K562 (cell line): ENCODE results near the gene DRC3. TPM values are rescaled to one million over a fixed set of nuclear protein-coding genes. Genes with fewer than 3 reads are reported as not detected.

Experiments
- ARID2 ChIP-seq: fragments of 450-650 bp; IDR thresholded peaks from 2 replicates; pipeline ENCODE4 v1.6.1; 2017; ENCODE audit warnings: antibody characterized with exemption, mild to moderate bottlenecking
- ATF7 ChIP-seq: fragments of 450-650 bp; IDR thresholded peaks from 2 replicates; pipeline ENCODE4 v1.7.1; 2014; ENCODE audit warnings: mild to moderate bottlenecking, moderate library complexity
- C11orf30 ChIP-seq: fragments of 450-650 bp; IDR thresholded peaks from 2 replicates; pipeline ENCODE4 v1.6.1; 2016; ENCODE audit warnings: low read depth, mild to moderate bottlenecking
- DIDO1 ChIP-seq: fragments of 450-650 bp; IDR thresholded peaks from 2 replicates; pipeline ENCODE4 v1.6.1; 2016; ENCODE audit warnings: low read depth, missing biosample characterization, missing genetic modification characterization
- EWSR1 ChIP-seq: fragments of 450-650 bp; IDR thresholded peaks from 2 replicates; pipeline ENCODE4 v1.6.1; 2018; ENCODE audit warnings: borderline replicate concordance, mild to moderate bottlenecking, low read depth, moderate library complexity; ENCODE audit not compliant: partially characterized antibody
- FOXA3 ChIP-seq, 2 experiments: fragments of 450-650 bp in 1 of 2; sonication (generic) in 1 of 2; formaldehyde crosslinking; IDR thresholded peaks in 1 of 2; conservative IDR thresholded peaks in 1 of 2; 2 replicates each; pipeline versions ENCODE4 v1.4.0 to v1.8.0; 2020 to 2022; ENCODE audit warnings: mild to moderate bottlenecking in 2 of 2, missing genetic modification reagents in 1 of 2
- GTF2E2 ChIP-seq: fragments of 200-800 bp; sonication (Bioruptor generic); IDR thresholded peaks from 2 replicates; pipeline ENCODE4 v1.6.1; 2016; ENCODE audit warnings: missing genetic modification characterization, missing compliant biosample characterization
- HNRNPUL1 ChIP-seq: fragments of 200-400 bp; formaldehyde crosslinking; IDR thresholded peaks from 2 replicates; pipeline ENCODE4 v1.6.1; 2017; ENCODE audit warnings: low read length
- IRF2 ChIP-seq: sonication (generic); formaldehyde crosslinking; IDR thresholded peaks from 2 replicates; pipeline ENCODE4 v1.8.1; 2022; ENCODE audit warnings: mild to moderate bottlenecking, missing genetic modification reagents
- KDM1A ChIP-seq, 2 experiments: fragments of 450-650 bp; IDR thresholded peaks; 2 replicates each; pipeline ENCODE4 v1.6.1; 2016; ENCODE audit warnings: mild to moderate bottlenecking in 2 of 2
- NEUROD1 ChIP-seq: fragments of 150-350 bp; IDR thresholded peaks from 2 replicates; pipeline ENCODE4 v1.6.1; 2014; ENCODE audit warnings: borderline replicate concordance, low read length, low read depth; ENCODE audit not compliant: partially characterized antibody
- NFIC ChIP-seq: fragments of 450-650 bp; IDR thresholded peaks from 2 replicates; pipeline ENCODE4 v1.6.1; 2017; ENCODE audit warnings: mild to moderate bottlenecking, inconsistent platforms
- SMAD1 ChIP-seq: fragments of 150-350 bp; IDR thresholded peaks from 2 replicates; pipeline ENCODE4 v1.6.1; 2014; ENCODE audit warnings: low read length, low read depth; ENCODE audit not compliant: partially characterized antibody
- ZEB2 ChIP-seq: fragments of 450-650 bp; IDR thresholded peaks from 2 replicates; pipeline ENCODE4 v1.6.1; 2016
- ZNF134 ChIP-seq: fragments of 250-450 bp; sonication (Bioruptor Pico); conservative IDR thresholded peaks from 2 replicates; pipeline ENCODE4 v1.4.0; 2020
- ZNF212 ChIP-seq: fragments of 450-650 bp; formaldehyde crosslinking; IDR thresholded peaks from 2 replicates; pipeline ENCODE4 v1.4.0; 2020; ENCODE audit warnings: mild to moderate bottlenecking
- ZNF3 ChIP-seq: fragments of 250-450 bp; sonication (Bioruptor Pico); IDR thresholded peaks from 2 replicates; pipeline ENCODE4 v1.5.0; 2021; ENCODE audit warnings: mild to moderate bottlenecking, moderate library complexity
- ZNF41 ChIP-seq: fragments of 250-450 bp; sonication (Bioruptor Pico); conservative IDR thresholded peaks from 2 replicates; pipeline ENCODE4 v1.4.0; 2020; ENCODE audit warnings: mild to moderate bottlenecking
- ZNF57 ChIP-seq: fragments of 450-650 bp; formaldehyde crosslinking; IDR thresholded peaks from 2 replicates; pipeline ENCODE4 v1.4.0; 2020; ENCODE audit warnings: mild to moderate bottlenecking, moderate library complexity
- ZNF583 ChIP-seq: fragments of 250-450 bp; sonication (Bioruptor Pico); IDR thresholded peaks from 2 replicates; pipeline ENCODE4 v1.4.0; 2020
- ZNF586 ChIP-seq: fragments of 450-650 bp; formaldehyde crosslinking; conservative IDR thresholded peaks from 2 replicates; pipeline ENCODE4 v1.4.0; 2020; ENCODE audit warnings: mild to moderate bottlenecking, moderate library complexity
- ZNF589 ChIP-seq: fragments of 200-800 bp; sonication (Bioruptor generic); IDR thresholded peaks from 2 replicates; pipeline ENCODE4 v1.6.1; 2016; ENCODE audit warnings: low read depth, missing genetic modification characterization, missing compliant biosample characterization
- polyA plus RNA-seq, 8 experiments: library from polyadenylated mRNA; depleted of rRNA in 4 of 8; stranded (reverse) in 5 of 8; unstranded in 3 of 8; fragments of >200 nt; fragmentation: Nextera tagmentation in 2 of 8; fragmentation: Illumina TruSeq in 1 of 8; extraction: Ambion mirVana in 2 of 8; extraction: Trizol in 1 of 8; gene quantifications; 2 replicates each; pipeline versions ENCODE4 v1.2.1 to v1.2.3, GENCODE V29; 2011 to 2014; ENCODE audit warnings: inconsistent platforms in 1 of 8, missing spikeins in 1 of 8
- total RNA-seq, 7 experiments: library from RNA; depleted of rRNA in 6 of 7; stranded (reverse); fragments of >200 nt in 6 of 7; fragmentation: Illumina TruSeq in 2 of 7; extraction: Trizol in 2 of 7; gene quantifications; 2 replicates each; pipeline versions ENCODE4 v1.2.1 to v1.2.3, GENCODE V29; 2011 to 2021; ENCODE audit warnings: low replicate concordance in 1 of 7
- TF ChIP-seq, protein P1 (sequence below): fragments of 150-350 bp; conservative IDR thresholded peaks from 2 replicates; pipeline ENCODE4 v1.6.1; 2014; ENCODE audit warnings: low read length
- TF ChIP-seq, protein P2 (sequence below), 2 experiments: fragments of 150-350 bp in 1 of 2; IDR thresholded peaks; 2 replicates each; pipeline ENCODE4 v1.6.1; 2012 to 2016; ENCODE audit warnings: low read depth in 2 of 2, low read length in 2 of 2, mild to moderate bottlenecking in 1 of 2, moderate library complexity in 1 of 2

Gene DRC3
- total and polyA plus RNA-seq, 9 of the 15 experiments (the other 6 are each of a cell fraction or from before 2014, with no cell fraction given): 0.10 to 0.84 (median 0.30) TPM; not detected in 3

DNA sequence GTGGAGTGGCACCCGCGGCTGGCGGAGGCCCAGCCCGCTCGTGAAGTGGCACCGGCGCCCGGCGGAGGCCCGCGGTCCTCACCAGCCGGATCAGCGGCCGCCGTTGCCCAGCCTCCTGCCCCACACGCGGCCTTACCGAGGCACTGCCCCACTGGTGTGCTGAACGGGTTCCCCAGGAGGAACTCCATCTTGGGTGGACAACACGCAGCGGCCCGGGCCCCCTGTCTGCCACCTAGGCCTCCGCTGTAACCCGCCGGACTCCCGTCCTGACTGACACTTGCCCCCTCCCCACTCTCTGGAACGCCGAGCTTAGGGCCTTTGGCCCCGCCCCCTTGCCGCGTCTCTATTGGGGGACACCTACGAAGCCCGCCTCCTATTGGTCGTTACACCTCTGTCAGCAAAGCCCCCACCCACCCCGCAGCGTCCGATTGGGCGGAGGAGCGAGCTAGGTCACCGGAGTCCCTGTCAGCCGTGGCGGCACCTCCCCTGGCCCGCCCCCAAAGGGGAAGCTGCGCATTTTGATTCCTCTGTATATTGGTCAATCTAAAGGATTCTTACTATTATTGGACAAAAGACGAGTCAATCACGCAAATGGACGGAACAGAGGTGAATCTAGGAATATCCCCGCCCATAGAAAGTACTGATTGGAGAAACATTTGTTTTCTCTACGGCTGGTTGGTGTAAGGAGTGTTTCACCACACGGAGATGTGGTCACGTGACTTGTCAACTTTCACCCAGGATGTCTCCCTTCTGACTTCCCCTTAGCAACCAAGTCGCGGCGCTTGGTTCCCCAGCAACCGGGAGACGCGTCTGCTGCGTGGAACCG is at the start of gene DRC3, which contains the start of gene TOM1L2 (continued):
- TF ChIP-seq IRF2 (CRISPR knock-in tag) (no peak), HNRNPUL1 (no peak), ZNF586 (CRISPR knock-in tag) (no peak), SMAD1 (no peak), EWSR1 (no peak), ZNF583 (CRISPR knock-in tag) (no peak), ZEB2 (no peak), ZNF212 (CRISPR knock-in tag) (no peak), ZNF57 (CRISPR knock-in tag) (no peak), ATF7 (peak; percentile 94), ARID2 (no peak), ZNF134 (CRISPR knock-in tag) (no peak), KDM1A (IDR thresholded peaks at IDR 0.05) (no peak), NFIC (no peak), GTF2E2 (tag) (no peak), FOXA3 (CRISPR knock-in tag; conservative IDR thresholded peaks at IDR 0.05 in 1 of 2, IDR thresholded peaks at IDR 0.05 in 1 of 2) (peak in 1 of 2 experiments; percentile 37; a peak in 1 of 4 replicates), ZNF589 (CRISPR knock-in tag) (no peak), ZNF3 (no peak), DIDO1 (peak; percentile 53; the same call in 1 of the 2 replicates), ZNF41 (CRISPR knock-in tag) (no peak), NEUROD1 (peak; percentile 98), C11orf30 (peak; percentile 45)
- TF ChIP-seq, protein P1, sequence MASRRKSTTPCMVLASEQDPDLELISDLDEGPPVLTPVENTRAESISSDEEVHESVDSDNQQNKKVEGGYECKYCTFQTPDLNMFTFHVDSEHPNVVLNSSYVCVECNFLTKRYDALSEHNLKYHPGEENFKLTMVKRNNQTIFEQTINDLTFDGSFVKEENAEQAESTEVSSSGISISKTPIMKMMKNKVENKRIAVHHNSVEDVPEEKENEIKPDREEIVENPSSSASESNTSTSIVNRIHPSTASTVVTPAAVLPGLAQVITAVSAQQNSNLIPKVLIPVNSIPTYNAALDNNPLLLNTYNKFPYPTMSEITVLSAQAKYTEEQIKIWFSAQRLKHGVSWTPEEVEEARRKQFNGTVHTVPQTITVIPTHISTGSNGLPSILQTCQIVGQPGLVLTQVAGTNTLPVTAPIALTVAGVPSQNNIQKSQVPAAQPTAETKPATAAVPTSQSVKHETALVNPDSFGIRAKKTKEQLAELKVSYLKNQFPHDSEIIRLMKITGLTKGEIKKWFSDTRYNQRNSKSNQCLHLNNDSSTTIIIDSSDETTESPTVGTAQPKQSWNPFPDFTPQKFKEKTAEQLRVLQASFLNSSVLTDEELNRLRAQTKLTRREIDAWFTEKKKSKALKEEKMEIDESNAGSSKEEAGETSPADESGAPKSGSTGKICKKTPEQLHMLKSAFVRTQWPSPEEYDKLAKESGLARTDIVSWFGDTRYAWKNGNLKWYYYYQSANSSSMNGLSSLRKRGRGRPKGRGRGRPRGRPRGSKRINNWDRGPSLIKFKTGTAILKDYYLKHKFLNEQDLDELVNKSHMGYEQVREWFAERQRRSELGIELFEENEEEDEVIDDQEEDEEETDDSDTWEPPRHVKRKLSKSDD: no peak
- TF ChIP-seq, protein P2, sequence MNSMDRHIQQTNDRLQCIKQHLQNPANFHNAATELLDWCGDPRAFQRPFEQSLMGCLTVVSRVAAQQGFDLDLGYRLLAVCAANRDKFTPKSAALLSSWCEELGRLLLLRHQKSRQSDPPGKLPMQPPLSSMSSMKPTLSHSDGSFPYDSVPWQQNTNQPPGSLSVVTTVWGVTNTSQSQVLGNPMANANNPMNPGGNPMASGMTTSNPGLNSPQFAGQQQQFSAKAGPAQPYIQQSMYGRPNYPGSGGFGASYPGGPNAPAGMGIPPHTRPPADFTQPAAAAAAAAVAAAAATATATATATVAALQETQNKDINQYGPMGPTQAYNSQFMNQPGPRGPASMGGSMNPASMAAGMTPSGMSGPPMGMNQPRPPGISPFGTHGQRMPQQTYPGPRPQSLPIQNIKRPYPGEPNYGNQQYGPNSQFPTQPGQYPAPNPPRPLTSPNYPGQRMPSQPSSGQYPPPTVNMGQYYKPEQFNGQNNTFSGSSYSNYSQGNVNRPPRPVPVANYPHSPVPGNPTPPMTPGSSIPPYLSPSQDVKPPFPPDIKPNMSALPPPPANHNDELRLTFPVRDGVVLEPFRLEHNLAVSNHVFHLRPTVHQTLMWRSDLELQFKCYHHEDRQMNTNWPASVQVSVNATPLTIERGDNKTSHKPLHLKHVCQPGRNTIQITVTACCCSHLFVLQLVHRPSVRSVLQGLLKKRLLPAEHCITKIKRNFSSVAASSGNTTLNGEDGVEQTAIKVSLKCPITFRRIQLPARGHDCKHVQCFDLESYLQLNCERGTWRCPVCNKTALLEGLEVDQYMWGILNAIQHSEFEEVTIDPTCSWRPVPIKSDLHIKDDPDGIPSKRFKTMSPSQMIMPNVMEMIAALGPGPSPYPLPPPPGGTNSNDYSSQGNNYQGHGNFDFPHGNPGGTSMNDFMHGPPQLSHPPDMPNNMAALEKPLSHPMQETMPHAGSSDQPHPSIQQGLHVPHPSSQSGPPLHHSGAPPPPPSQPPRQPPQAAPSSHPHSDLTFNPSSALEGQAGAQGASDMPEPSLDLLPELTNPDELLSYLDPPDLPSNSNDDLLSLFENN (IDR thresholded peaks at IDR 0.05; ENCODE audit: low read depth in 2 of 2, low read length in 2 of 2): no peak
